NCI-H526 treated with DMSO at 0.1 percent for 48 hours (cell line): ENCODE results near the gene TFDP1.

ENCODE experiments used
- DNase-seq: peaks from one replicate; lab custom pipeline; 2025; lab: John Stamatoyannopoulos, UW

Gene TFDP1

DNA sequence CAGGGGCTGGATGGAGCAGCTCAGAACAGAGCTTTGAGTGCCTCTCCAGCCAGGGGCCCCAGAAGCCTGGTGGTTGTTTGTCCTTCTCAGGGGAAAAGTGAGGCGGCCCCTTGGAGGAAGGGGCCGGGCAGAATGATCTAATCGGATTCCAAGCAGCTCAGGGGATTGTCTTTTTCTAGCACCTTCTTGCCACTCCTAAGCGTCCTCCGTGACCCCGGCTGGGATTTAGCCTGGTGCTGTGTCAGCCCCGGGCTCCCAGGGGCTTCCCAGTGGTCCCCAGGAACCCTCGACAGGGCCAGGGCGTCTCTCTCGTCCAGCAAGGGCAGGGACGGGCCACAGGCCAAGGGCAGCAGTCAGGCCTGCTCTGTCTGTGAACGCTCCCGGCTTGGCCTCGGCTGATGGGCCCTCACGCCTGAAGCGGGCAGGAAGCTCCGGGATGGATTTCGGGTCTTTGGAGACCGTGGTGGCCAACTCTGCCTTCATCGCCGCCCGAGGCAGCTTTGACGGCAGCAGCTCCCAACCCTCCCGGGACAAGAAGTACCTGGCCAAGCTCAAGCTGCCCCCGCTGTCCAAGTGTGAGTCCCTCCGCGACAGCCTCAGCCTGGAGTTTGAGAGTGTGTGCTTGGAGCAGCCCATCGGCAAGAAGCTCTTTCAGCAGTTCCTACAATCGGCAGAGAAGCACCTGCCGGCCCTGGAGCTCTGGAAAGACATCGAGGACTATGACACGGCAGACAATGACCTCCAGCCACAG, 82.6 kb downstream of the TFDP1 start, which contains the start of gene GRK1:
TSS of gene GRK1 (plus strand) at position 269 of the 751 bp plus-strand sequence. CDS start at position 437, 168 bp downstream.
- no peak for DNase-seq

DNA sequence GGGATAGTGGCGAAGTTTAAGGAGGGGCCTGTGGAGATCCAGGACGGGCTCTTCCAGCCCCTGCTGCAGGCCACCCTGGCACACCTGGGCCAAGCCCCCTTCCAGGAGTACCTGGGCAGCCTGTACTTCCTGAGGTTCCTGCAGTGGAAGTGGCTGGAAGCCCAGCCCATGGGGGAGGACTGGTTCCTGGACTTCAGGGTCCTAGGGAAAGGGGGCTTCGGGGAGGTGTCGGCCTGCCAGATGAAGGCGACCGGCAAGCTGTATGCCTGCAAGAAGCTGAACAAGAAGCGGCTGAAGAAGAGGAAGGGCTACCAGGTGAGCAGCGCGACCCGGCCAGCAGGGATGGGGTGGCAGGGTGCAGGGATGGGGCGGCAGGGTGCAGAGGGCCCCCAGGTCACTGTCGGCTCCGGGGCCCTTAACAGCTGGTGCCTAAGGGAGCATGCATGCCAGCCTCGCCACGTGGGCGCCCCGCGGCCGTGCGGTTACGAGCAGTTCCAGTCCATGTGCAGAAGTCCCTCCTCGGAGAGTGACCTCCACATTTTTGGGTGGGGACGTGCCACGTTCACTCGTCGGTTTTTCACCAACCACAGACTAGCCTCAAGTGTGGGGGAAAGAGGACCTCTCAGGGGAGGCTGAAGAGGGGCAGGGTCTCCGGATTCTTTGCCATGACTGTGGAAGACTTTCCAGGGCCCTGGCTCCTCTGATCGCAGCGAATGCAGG, 83.4 kb downstream of the TFDP1 start:
- no peak for DNase-seq

DNA sequence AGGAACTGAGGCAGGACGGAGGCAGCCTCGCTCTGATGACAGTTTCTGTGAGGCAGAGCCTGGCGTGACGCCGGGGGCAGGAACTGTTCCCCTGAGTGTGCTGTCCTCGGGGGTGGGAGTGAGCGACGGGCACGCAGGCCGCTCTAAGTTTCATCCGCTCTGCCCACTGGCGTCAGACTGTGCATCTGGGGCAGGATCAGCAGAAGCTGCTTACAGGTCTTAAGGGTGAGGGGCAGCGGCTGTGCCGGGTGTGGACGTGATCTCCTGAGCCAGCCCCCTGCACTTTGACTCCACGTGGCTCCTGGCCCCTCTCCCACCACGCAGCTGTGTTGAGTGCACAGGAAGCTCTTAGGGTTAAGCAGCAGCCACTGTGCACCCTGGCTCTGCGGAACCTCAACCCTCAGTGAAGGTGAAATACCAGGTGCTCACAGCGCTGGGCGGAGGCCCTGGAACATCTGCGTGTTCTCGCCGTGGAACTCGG, 84.0 kb downstream of the TFDP1 start:
- no peak for DNase-seq

DNA sequence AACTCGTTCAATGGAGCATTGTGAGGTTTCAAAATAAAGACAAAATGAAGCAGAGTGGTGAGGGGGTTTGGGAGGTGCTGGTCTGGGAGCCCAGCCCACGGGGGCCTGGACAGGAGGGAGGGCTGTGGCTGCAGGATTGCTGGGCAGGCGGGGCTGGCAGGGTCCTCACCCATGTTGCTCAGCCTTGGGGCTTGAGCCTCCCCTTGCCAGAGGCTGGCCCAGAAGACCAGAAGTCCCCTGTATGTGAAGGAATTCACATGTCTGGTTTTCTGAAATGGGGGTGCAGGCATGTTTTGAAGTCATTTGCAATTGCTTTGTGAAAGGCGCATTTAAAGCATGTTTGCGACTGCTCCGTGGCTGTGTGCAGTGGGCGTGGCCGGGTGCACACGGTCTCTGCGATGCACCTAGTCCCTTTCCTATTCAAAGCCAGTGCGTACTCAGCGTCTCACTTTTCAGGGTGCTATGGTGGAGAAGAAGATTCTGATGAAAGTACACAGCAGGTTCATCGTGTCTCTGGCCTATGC, 84.7 kb downstream of the TFDP1 start:
- DNase-seq = no peak

DNA sequence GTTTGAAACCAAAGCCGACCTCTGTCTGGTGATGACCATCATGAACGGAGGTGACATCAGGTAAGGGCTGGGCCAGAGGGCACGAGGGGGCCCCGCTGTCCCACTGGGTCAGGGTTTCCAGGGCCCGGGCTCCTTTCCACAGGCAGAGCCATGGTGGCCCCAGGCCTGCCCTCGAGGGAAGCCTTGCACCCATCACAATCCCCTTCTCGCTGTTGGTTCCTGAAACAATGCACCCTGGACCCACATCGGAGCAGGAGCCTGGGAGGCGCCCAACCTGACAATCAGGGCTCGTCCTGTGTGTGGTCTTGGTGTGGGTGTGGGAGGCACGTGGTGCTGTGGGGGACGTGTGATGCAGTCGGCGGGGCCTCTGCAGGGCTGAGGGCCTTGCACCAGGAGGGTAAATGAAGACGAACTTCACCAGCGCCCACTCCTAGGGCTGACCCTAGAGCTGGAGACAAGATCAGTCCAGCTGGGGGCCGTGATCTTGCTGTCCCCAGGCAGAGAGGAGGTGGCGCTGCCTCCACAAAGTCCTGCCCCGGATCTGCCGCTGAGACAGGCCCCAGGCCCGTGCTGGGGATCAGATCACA, 85.3 kb downstream of the TFDP1 start:
- no peak for DNase-seq

DNA sequence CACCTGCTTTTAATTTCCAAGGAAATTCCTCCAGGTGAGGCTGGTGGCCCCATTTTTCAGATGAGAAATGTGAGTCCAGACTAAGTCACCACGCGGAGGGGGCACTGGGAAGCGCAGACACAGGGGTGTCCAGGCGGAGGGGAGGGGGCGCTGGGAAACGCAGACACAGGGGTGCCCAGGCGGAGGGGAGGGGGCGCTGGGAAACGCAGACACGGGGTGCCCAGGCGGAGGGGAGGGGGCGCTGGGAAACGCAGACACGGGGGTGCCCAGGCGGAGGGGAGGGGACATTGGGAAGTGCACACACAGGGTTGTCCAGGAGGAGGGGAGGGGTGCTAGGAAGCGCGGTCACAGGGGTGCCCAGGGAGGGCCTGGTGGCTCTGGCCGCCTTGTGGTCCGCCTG, 86.0 kb downstream of the TFDP1 start:
- no peak for DNase-seq

DNA sequence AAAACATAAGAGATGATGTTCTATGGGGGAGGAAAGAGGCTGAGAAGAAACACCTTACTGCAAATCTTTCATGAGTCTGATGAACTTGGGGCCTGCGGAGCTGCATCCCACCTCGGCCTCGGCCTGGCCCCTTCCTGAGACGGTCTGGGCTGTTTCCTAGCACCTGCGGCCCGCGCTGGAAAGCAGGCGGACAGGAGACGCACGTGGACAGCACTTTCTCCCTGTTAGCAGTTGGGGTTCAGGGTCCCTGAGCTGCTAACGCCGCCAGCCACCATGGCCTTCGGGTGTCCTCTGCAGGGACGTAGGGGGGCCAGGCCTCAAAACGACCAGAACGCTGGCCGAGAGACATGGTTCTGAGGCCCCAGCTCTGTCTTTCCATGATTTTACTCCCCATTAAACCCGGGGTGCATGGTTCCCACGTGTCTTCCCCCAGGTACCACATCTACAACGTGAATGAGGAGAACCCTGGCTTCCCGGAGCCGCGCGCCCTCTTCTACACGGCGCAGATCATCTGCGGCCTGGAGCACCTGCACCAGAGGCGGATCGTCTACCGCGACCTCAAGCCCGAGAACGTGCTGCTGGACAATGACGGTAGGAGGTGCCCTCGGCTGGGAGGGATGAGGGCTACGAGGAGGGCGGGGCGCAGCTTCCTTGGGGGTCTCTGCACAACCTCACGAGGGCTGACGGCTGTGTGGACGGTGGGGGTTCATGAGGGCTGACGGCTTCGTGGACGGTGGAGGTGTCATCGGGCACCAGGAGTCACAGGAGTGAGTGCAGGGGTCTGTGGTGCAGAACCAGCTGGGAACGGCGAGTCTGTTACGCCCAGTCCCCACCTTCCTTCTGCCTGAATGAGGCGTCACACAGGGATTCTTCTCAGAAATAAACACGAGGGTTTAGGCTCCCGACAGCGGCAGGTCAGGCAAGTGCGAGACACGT, 86.8 kb downstream of the TFDP1 start:
- DNase-seq = no peak

DNA sequence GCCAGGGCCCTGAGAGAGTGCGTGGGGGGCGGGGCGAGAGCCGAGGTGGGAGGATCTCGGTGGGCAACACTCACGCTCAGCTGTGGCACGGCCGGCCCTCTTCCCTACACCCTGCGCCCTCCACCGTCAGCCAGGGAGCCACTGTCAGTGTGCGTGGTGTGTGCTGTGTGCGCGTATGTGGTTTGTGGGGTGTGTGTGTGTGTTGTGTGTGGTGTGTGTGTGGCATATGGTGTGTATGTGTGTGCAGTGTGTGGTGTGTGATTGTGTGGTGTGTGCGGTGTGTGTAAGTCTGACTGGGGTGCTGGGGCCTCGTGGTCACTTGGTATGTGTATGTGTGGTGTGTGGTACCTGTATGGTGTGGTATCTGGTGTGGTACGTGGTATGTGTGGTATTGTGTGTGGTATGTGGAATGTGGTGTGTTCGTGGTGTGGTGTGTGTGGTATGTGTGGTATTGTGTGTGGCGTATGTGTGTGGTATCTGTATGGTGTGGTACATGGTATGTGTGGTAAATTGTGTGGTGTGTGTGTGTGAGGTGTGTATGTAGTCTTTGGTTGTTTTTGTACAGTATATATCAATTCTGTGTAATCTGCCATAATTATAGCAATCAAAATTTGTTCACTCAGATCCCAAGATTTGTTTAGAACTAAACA, 87.6 kb downstream of the TFDP1 start:
- DNase-seq = no peak
